GM12878 (cell line): ENCODE measurements around the gene GORASP2. TPM values are rescaled to one million over a fixed set of nuclear protein-coding genes. Genes with fewer than 3 reads are reported as not detected.

Source experiments
- ATAC-seq: fragments of 200-7000 bp; cut with Tn5 transposase; 3 replicates; pipeline ENCODE4 v1.9.1; 2020; ENCODE audit warnings: mild to moderate bottlenecking, moderate library complexity
- BruUV-seq: library from RNA; stranded (reverse); fragments of 400-500 nt; replicated peaks from 2 replicates; lab custom pipeline; 2021; lab: Mats Ljungman, UMichigan
- CTCF ChIA-PET: fragments of 300-600 bp; sonication (Branson Sonifier 250); formaldehyde crosslinking; extraction: SDS; loops from one replicate; lab custom pipeline; 2021; ENCODE audit warnings: inconsistent platforms; lab: Yijun Ruan, JAX
- POLR2A ChIA-PET: fragments of 350-600 bp; formaldehyde crosslinking; extraction: SDS; loops from one replicate; lab custom pipeline; 2021; ENCODE audit warnings: inconsistent platforms; lab: Charles Lee
- RAD21 ChIA-PET: fragments of 300-600 bp; sonication (Branson Sonifier 250); formaldehyde crosslinking; loops from one replicate; lab custom pipeline; 2023; ENCODE audit warnings: antibody characterized with exemption; ENCODE audit not compliant: unreplicated experiment; lab: Charles Lee
- SMC1A ChIA-PET: fragments of 300-600 bp; sonication (Branson Sonifier 250); formaldehyde crosslinking; loops from one replicate; lab custom pipeline; 2023; ENCODE audit not compliant: unreplicated experiment, uncharacterized antibody; lab: Charles Lee
- DNase-seq: peaks from one replicate; pipeline ENCODE4 v3.0.0-alpha.2; 2011; ENCODE audit warnings: low read depth, low spot score
- FAIRE-seq: peaks from 3 replicates; lab custom pipeline; 2011; peaks lifted over from hg19 to GRCh38; lab: Jason Lieb, UNC
- H2AFZ ChIP-seq: 2 replicates; pipeline ENCODE4 v1.6.0; 2011; ENCODE audit warnings: low read depth, low read length, control low read depth; ENCODE audit not compliant: control insufficient read depth
- H3K27ac ChIP-seq: 2 replicates; pipeline ENCODE4 v1.5.1; 2011; ENCODE audit warnings: control low read depth; ENCODE audit not compliant: control insufficient read depth, insufficient read depth
- H3K27me3 ChIP-seq, 2 experiments: replicated peaks in 1 of 2; 2 replicates each; pipeline versions ENCODE4 v1.6.0 to v1.6.1; 2011; ENCODE audit warnings: low read length in 1 of 2; ENCODE audit not compliant: control insufficient read depth in 2 of 2, insufficient read depth in 2 of 2
- H3K36me3 ChIP-seq, 2 experiments: 2 replicates each; pipeline ENCODE4 v1.5.1; 2011; ENCODE audit warnings: low read length in 1 of 2; ENCODE audit not compliant: control insufficient read depth in 2 of 2, insufficient read depth in 2 of 2
- H3K4me1 ChIP-seq: 2 replicates; pipeline ENCODE4 v1.6.1; 2011; ENCODE audit warnings: mild to moderate bottlenecking, low read length, moderate library complexity, mixed read lengths; ENCODE audit not compliant: control insufficient read depth, insufficient read depth
- H3K4me2 ChIP-seq: 2 replicates; pipeline ENCODE4 v1.6.0; 2011; ENCODE audit warnings: control low read depth; ENCODE audit not compliant: control insufficient read depth, insufficient read depth
- H3K4me3 ChIP-seq: fragments of 200-600 bp; sonication (generic); 2 replicates; pipeline ENCODE4 v1.5.1; 2016
- H3K79me2 ChIP-seq: 2 replicates; pipeline ENCODE4 v1.6.0; 2011; ENCODE audit warnings: low read length; ENCODE audit not compliant: control insufficient read depth, insufficient read depth
- H3K9ac ChIP-seq: 2 replicates; pipeline ENCODE4 v1.8.0; 2011; ENCODE audit warnings: low read length, control low read depth, mixed read lengths; ENCODE audit not compliant: control insufficient read depth, insufficient read depth
- H3K9me3 ChIP-seq: replicated peaks from 3 replicates; pipeline ENCODE4 v1.5.1; 2011; ENCODE audit warnings: mild to moderate bottlenecking, low read length; ENCODE audit not compliant: control insufficient read depth, insufficient read depth
- H4K20me1 ChIP-seq: 2 replicates; pipeline ENCODE4 v1.6.0; 2011; ENCODE audit not compliant: control insufficient read depth, insufficient read depth
- CUX1 ChIP-seq: IDR thresholded peaks from 2 replicates; pipeline ENCODE4 v1.6.1; 2012; ENCODE audit warnings: improper control_type of control experiment, low read depth, low read length; ENCODE audit not compliant: insufficient replicate concordance
- FOS ChIP-seq: IDR thresholded peaks from 3 replicates; pipeline ENCODE4 v1.6.1; 2011; ENCODE audit warnings: borderline replicate concordance; ENCODE audit not compliant: insufficient read length; ENCODE audit errors: extremely low read depth
- STAT1 ChIP-seq: fragments of 450-650 bp; conservative IDR thresholded peaks from 2 replicates; pipeline ENCODE4 v1.6.1; 2014; ENCODE audit warnings: antibody characterized with exemption, mild to moderate bottlenecking
- USF2 ChIP-seq: IDR thresholded peaks from 2 replicates; pipeline ENCODE4 v1.6.1; 2011; ENCODE audit warnings: low read depth, low read length, improper control_type of control experiment, borderline replicate concordance
- ZBTB33 ChIP-seq: fragments of 450-650 bp; IDR thresholded peaks from 2 replicates; pipeline ENCODE4 v1.6.1; 2017; ENCODE audit warnings: mild to moderate bottlenecking
- WGBS: methylation state at CpG from one replicate; pipeline ENCODE4 v1.1.6; 2016; ENCODE audit warnings: low lambda C conversion rate; ENCODE audit not compliant: insufficient replicate concordance, insufficient coverage; ENCODE audit errors: missing lambda C conversion rate; 5-methylcytosine and 5-hydroxymethylcytosine counted together
- in situ Hi-C: fragments of 300-500 bp; cut with MboI; formaldehyde crosslinking; loops from 9 replicates; pipeline ENCODE4 v1.14.3; 2018; ENCODE audit warnings: mixed read lengths
- intact Hi-C: fragments of 100-400 bp; cut with micrococcal nuclease; formaldehyde crosslinking; loops from one replicate; pipeline ENCODE4 v1.14.2; 2022; ENCODE audit not compliant: unreplicated experiment
- polyA plus RNA-seq, 11 experiments: library from polyadenylated mRNA; depleted of rRNA in 4 of 11; unstranded in 6 of 11; stranded (reverse) in 5 of 11; fragments of >200 nt; fragmentation: Nextera tagmentation in 4 of 11; fragmentation: Illumina TruSeq in 1 of 11; extraction: Ambion mirVana in 4 of 11; extraction: Trizol in 1 of 11; gene quantifications; 1 replicate in 1 of 11; 2 replicates in 10 of 11; pipeline versions ENCODE4 v1.2.1 to v1.2.3, GENCODE V29; 2011 to 2016; ENCODE audit warnings: inconsistent platforms in 2 of 11, missing spikeins in 2 of 11, low read depth in 1 of 11
- total RNA-seq, 4 experiments: library from RNA; depleted of rRNA in 3 of 4; stranded (reverse); fragments of >200 nt in 3 of 4; fragmentation: Illumina TruSeq in 1 of 4; extraction: Trizol in 1 of 4; gene quantifications; 2 replicates each; pipeline versions ENCODE4 v1.2.1 to v1.2.3, GENCODE V29; 2013 to 2021

Gene GORASP2
- total and polyA plus RNA-seq, 10 of the 15 experiments (the other 5 are each of a cell fraction or from before 2014, with no cell fraction given), result 26.3 to 169 (median 103) TPM

GRCh38 chr2:171013851-171014250 lies 84.8 kb downstream of the GORASP2 start (continued):
- TF ChIP-seq CUX1 (no peak), ZBTB33 (no peak)

GRCh38 chr2:171016125-171016524 lies 87.1 kb downstream of the GORASP2 start:
- no TSS peak for BruUV-seq
- H3K4me2 ChIP-seq, result no peak overlapping the region
- H3K27ac ChIP-seq, result no peak overlapping the region
- peaks cover 4% of the 10 kb centered on the region; the same call in 1 of the 2 replicates for H3K4me1 ChIP-seq
- intact Hi-C loops, result no loop called here
- 89% methylated on average over 9 of the region's 9 CpGs for WGBS
- POLR2A ChIA-PET, result interaction anchor here (0.6 kb wide), 1 partner anchor 1442 kb away, joined by 3 read pairs; no protein-coding TSS in a partner anchor
- no peak for DNase-seq
- H3K79me2 ChIP-seq, result peaks cover 2% of the 10 kb centered on the region
- TF ChIP-seq STAT1 (no peak), FOS (no peak), USF2 (no peak)
- TF ChIP-seq, all 136 proteins: peak for 0
- H3K9ac ChIP-seq, result no peak overlapping the region
- no peak for FAIRE-seq
- ChIA-PET SMC1A (interaction anchor here (0.6 to 2.1 kb wide), 5 partner anchors 20 to 267 kb away, joined by 3 to 8 read pairs (median 5); no protein-coding TSS in a partner anchor), CTCF (interaction anchor here (0.7 to 1.3 kb wide), 2 partner anchors 142 to 400 kb away, joined by 3 to 8 read pairs; no protein-coding TSS in a partner anchor), RAD21 (no interaction called here)
- H3K27me3 ChIP-seq, result no peaks in the 10 kb centered on the region
- H3K4me3 ChIP-seq, result no peak overlapping the region
- H3K36me3 ChIP-seq, result peaks cover 5 to 28% of the 10 kb centered on the region in 2 experiments
- no peaks in the 10 kb centered on the region for H4K20me1 ChIP-seq
- no peaks in the 10 kb centered on the region for H3K9me3 ChIP-seq
- no peak for ATAC-seq
- in situ Hi-C loops, result no loop called here
- no peak overlapping the region for H2AFZ ChIP-seq
